ENCODE results near the gene SEMA3D.

SEMA3D gene

DNA sequence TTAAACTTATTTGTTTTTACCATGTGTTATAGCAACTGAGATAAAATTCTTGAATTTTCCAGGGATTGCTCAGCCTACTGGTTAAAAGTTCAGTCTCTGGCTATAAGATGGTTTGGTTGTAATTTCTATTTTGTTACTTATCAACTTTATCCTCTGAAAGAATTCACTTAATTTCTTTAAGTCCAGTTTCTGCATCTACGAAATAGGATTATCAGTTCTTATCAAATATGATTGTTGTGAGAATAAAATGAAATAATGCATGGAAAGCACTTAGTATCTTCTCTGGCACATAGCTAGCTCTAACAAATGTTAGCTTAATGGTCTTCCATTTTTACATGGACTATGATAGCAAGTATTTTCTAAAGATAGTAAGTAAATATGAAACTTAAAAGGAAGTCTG lies 53.3 kb downstream of the SEMA3D start:
- no peak for DNase-seq (ENCODE audit: low spot score)
- TF ChIP-seq, protein P1, sequence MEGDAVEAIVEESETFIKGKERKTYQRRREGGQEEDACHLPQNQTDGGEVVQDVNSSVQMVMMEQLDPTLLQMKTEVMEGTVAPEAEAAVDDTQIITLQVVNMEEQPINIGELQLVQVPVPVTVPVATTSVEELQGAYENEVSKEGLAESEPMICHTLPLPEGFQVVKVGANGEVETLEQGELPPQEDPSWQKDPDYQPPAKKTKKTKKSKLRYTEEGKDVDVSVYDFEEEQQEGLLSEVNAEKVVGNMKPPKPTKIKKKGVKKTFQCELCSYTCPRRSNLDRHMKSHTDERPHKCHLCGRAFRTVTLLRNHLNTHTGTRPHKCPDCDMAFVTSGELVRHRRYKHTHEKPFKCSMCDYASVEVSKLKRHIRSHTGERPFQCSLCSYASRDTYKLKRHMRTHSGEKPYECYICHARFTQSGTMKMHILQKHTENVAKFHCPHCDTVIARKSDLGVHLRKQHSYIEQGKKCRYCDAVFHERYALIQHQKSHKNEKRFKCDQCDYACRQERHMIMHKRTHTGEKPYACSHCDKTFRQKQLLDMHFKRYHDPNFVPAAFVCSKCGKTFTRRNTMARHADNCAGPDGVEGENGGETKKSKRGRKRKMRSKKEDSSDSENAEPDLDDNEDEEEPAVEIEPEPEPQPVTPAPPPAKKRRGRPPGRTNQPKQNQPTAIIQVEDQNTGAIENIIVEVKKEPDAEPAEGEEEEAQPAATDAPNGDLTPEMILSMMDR (IDR thresholded peaks at IDR 0.05; ENCODE audit: extremely low read depth, missing control alignments): no peak

DNA sequence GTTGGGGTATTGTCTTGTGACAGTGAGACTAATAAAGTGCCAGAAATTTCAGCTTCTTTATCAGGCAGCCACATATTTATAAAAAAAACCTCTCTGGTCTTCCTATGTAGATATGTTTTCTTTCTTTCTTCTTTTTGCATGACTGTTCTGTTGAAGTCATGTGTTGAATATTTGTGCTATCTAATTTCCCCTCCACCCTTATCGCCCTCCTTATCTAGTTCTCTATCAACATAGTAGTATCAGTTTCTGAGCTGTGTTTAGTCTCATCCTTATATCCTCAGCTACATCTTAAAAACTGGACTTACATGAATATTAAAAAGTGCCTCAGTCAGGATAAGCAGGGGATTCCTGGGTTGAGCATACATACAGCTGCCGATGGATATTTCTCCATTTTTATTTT lies 53.9 kb downstream of the SEMA3D start:
- TF ChIP-seq, protein P1 (IDR thresholded peaks at IDR 0.05; ENCODE audit: extremely low read depth, missing control alignments): no peak
- no peak for DNase-seq (ENCODE audit: low spot score)

DNA sequence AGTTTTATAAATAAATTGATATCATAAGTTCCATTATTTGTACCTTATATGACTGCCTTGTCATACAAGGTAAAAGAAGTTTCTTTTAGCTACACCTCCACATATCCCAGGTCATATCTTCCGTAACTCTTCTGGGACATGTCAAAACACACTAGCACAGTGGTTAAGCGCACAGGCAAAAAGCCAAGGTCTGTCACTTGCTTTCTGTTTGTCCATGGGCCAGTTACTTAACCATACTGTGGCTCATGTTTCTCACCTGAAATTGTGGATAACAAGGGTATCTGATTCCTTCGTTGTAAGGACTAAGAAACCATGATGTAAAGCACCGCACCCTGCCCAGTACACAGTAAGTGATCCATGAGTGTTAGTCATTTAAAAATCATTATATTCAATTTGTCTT lies 56.2 kb downstream of the SEMA3D start:
- DNase-seq (ENCODE audit: low spot score): no peak
- TF ChIP-seq, protein P1 (IDR thresholded peaks at IDR 0.05; ENCODE audit: extremely low read depth, missing control alignments): no peak

DNA sequence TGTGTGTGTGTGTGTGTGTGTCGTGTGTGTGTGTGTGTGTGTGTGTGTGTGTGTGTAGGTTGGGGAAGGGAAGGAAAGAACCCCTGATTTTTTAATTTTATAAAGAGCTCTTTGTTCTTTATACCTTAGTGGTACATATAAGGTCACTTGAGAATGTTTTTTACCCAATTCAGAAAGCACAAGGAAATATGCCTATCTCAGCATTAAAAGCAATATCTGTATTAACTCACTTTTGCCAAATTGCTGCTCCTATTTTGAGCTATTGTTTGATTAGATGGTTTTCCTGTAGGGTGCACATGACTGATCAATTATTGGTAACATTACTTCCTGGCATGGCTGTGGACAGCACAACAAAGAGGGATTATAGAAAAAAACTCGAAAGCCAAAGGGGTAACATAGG lies 60.5 kb downstream of the SEMA3D start:
- no peak for DNase-seq (ENCODE audit: low spot score)
- TF ChIP-seq, protein P1 (IDR thresholded peaks at IDR 0.05; ENCODE audit: extremely low read depth, missing control alignments): no peak

DNA sequence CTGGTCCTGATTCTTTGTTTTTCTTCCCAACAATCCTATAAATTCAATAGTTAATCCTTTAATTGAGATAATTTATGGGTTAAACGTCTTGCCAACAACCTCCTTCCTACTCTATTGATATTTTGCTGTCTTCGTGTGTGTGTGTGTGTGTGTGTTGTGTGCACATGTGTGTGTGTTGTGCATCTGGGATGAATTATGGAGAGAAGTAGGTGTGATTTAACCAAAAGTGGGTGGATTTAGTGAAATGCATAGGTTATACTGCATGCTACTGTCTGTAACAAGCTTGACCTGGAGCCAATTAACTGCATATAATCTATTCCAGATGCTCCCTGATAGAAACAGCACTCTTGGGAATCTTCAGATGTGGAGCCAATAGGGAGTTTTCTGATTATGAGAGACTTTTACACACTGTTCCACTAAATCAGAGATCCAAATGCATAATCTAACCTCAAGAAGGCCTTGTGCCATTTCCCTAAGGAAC lies 61.2 kb downstream of the SEMA3D start:
- TF ChIP-seq, protein P1 (IDR thresholded peaks at IDR 0.05; ENCODE audit: extremely low read depth, missing control alignments): no peak
- no peak for DNase-seq (ENCODE audit: low spot score)

DNA sequence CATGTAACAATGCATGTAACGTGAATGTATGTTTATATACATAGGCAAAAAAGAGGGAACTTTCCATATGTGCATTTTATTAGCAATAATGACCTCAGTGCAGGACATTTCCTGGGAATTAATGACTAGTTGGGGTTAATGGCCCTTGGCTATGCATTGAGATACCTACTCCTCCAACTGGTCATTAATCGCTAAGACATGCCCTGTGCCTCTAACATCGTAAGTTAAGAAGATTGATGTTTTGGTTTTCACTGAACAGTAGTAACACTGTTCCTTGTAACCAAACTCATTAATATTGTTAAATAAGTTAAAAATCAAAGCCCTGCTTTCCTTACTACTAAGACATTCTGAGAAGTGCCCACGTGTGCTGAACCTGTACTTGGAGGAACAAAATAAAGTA lies 61.7 kb downstream of the SEMA3D start:
- TF ChIP-seq, protein P1 (IDR thresholded peaks at IDR 0.05; ENCODE audit: extremely low read depth, missing control alignments): no peak
- DNase-seq (ENCODE audit: low spot score): no peak

DNA sequence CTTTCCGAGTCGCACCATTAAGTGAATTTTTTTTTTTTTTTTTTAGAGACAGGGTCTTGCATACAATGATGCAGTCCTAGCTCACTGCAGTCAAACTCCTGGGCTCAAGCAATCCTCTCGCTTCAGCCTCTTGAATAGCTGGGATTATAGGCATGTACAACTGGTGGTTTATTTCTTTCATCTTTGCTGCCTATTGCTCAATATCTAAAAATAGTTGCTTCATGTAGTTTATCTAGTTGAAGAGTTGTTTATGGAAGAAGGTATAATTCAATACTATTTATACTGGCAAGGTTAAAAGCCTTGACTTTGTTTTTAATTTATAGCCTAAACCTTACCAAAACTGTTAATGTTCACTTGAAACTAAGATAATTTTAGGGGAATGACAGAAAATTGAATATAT lies 66.9 kb downstream of the SEMA3D start:
- TF ChIP-seq, protein P1 (IDR thresholded peaks at IDR 0.05; ENCODE audit: extremely low read depth, missing control alignments): no peak
- no peak for DNase-seq (ENCODE audit: low spot score)
